ENCODE data around the gene BCL7A. TPM values are rescaled to one million over a fixed set of nuclear protein-coding genes. Genes with fewer than 3 reads are reported as not detected.

Gene BCL7A
- total and polyA plus RNA-seq, 11 donors, result 4.0 to 22.1 (median 14.3) TPM

- Histone ChIP-seq H3K9me3 (peaks cover 0 to 12% (median 9%) of the 10 kb centered on the region in 12 donors), H3K27me3 (no peaks in the 10 kb centered on the region), H3K36me3 (no peaks in the 10 kb centered on the region), H3K4me1 (no peaks in the 10 kb centered on the region), H3K27ac (no peak overlapping the region), H3K4me3 (no peak overlapping the region)
- ATAC-seq (no peak), DNase-seq (no peak)
- whole genome bisulfite sequencing, 4 donors, result 82 to 86% (median 84%) methylated on average over 19 of the region's 19 CpGs
- intact Hi-C loops (cut with DNase I), result no loop called here
- TF ChIP-seq POLR2A (IDR thresholded peaks at IDR 0.05), result no peak
- no peak for TF ChIP-seq CTCF (IDR thresholded peaks at IDR 0.05)
Observed at GRCh38 chr12:122013791-122014590, 7.7 kb upstream of the BCL7A start.

- WGBS, 4 donors, result 92 to 96% (median 95%) methylated on average over 5 of the region's 5 CpGs
Observed at GRCh38 chr12:122014781-122015180, 6.9 kb upstream of the BCL7A start.

GRCh38 chr12:122018457-122018856 lies 3.2 kb upstream of the BCL7A start:
- DNase-seq (no peak), ATAC-seq (no peak)
- no peak overlapping the region for H3K4me3 ChIP-seq
- peaks cover 0 to 11% (median 0%) of the 10 kb centered on the region in 9 donors for H3K27me3 ChIP-seq
- TF ChIP-seq CTCF (IDR thresholded peaks at IDR 0.05) (no peak), POLR2A (IDR thresholded peaks at IDR 0.05) (no peak)
- no peak overlapping the region for H3K27ac ChIP-seq
- no peaks in the 10 kb centered on the region for H3K36me3 ChIP-seq
- H3K9me3 ChIP-seq, result peaks cover 0 to 13% (median 9%) of the 10 kb centered on the region in 12 donors
- intact Hi-C loops (cut with DNase I), result no loop called here
- peaks cover 0 to 18% (median 7%) of the 10 kb centered on the region in 12 donors for H3K4me1 ChIP-seq

More at GRCh38 chr12:122014781-122015180, 6.9 kb upstream of the BCL7A start:
- Histone ChIP-seq H3K4me1 (no peaks in the 10 kb centered on the region), H3K9me3 (peaks cover 0 to 13% (median 9%) of the 10 kb centered on the region in 12 donors), H3K36me3 (no peaks in the 10 kb centered on the region), H3K27ac (no peak overlapping the region), H3K4me3 (no peak overlapping the region), H3K27me3 (no peaks in the 10 kb centered on the region)
- TF ChIP-seq CTCF (IDR thresholded peaks at IDR 0.05) (no peak), POLR2A (IDR thresholded peaks at IDR 0.05) (no peak)
- no peak for DNase-seq
- ATAC-seq, result no peak
- intact Hi-C loops (cut with DNase I), result no loop called here

GRCh38 chr12:122018937-122019336 lies 2.7 kb upstream of the BCL7A start:
- 93 to 96% (median 95%) methylated on average over 4 of the region's 4 CpGs for WGBS, 4 donors
- Histone ChIP-seq H3K27me3 (peaks cover 0 to 11% (median 0%) of the 10 kb centered on the region in 9 donors), H3K4me1 (peaks cover 3 to 23% (median 12%) of the 10 kb centered on the region in 12 donors), H3K36me3 (no peaks in the 10 kb centered on the region), H3K9me3 (peaks cover 0 to 13% (median 9%) of the 10 kb centered on the region in 12 donors), H3K27ac (no peak overlapping the region), H3K4me3 (no peak overlapping the region)
- no peak for TF ChIP-seq CTCF (IDR thresholded peaks at IDR 0.05)
- TF ChIP-seq POLR2A (IDR thresholded peaks at IDR 0.05), result no peak
- DNase-seq (peak in 1 of 5 donors; percentile 8), ATAC-seq (no peak)
- intact Hi-C loops (cut with DNase I), result no loop called here

Data from heart left ventricle (tissue), 16 donors.